GM21360 (cell line): ENCODE data around the gene PRSS33.

ENCODE experiments used
- ATAC-seq: cut with Tn5 transposase; IDR thresholded peaks from one replicate; pipeline ENCODE4 v1.9.1; 2021; ENCODE audit warnings: mild to moderate bottlenecking, moderate library complexity; ENCODE audit not compliant: unreplicated experiment

The PRSS33 gene, protein sequence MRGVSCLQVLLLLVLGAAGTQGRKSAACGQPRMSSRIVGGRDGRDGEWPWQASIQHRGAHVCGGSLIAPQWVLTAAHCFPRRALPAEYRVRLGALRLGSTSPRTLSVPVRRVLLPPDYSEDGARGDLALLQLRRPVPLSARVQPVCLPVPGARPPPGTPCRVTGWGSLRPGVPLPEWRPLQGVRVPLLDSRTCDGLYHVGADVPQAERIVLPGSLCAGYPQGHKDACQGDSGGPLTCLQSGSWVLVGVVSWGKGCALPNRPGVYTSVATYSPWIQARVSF

DNA sequence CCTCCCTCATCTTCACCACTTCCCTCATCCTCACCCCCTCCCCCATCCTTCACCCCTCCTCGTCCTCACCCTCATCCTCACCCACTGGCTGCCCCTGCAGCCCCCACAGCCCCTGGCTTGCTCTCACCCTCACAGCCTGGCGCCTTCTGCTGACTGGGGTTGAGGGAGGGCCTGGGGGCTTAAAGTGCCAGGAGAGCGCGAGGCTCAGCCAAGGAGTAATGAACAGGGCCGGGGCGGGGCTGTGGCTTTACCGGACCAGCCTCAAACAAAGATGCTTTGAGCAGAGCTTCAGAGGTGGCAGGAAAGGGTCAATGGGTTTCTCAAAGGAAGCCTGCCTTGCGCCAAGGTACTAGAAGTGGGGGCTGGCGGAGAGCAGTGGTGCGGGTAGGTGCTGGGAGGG lies at the start of gene PRSS33:
Gene PRSS33 (minus strand): TSS at position 155 of the 400 bp plus-strand sequence. CDS start 1,013 bp downstream, outside the sequence.
- ATAC-seq = no peak

DNA sequence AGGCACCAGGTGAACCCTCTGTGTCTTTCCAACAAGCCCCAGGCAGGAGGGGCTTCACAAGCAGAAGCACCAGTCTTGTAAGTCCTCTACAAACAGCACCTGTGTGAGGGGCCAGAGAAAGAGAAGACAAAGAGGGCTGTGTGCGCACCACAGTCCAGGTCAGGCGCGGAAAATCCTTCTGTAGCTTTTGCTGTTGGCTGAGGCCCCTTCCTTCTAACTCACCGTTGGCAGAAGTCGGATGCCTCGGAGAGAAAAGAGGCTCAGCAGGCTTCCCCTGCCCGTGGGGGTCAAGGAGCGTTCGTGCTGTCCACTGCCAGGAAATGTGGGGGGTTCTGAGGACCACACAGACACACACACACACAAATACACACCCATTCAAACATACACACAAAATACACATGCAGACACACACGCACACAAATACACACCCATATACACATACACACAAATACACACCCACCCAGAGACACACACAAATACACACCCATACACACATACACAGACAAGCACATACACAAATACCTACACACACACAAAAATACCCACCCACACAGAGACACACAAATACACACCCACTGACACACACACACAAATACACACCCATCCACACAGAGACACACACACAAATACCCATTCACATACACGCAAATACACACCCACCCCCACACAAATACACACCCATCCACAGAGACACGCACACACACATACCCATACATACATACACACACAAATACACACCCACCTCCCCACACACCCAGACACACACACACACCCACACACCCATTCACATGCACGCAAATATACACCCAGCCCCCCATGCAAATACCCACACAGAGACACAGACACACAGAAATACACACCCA lies 49.5 kb upstream of the PRSS33 start:
- no peak for ATAC-seq

DNA sequence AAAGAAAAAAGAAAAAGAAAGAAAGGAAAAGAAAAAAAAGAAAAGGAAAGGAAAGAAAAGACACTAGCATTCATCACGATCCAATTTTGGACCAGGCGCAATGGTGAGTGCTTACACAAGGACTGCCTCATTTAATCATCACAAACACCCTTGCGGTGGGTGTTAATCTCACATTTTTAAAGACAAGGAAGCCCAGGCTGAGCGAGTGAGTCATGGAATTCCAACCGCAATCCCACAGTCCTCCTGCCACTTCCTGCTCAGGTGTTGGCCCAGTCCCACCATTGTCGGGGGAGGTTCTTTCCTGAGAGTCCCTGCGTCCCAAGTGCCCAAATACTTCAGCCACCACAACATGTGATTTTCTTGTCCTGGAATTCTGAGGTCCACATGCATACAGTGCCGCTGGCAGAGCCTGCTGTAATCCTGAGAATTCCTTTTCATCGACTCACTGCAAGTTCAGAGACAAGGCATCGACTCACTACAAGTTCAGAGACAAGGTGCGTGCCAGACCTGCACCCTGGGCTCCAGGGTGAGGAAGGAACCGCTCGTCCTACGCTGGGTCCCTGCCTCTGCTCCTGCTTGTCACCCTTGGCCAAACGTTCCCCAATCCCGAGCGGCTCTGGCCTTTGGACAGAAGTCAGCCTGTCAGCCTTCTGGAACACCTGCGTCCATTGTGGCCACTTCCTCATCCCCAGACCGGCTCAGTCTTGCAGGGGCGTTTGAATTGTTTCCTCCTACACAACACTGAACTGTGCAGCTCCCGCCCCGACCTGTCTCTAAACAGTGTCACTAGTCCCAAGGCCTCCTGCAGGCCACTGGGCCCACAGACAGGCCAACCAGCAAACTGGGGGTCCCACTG lies 48.5 kb upstream of the PRSS33 start:
- ATAC-seq = no peak

DNA sequence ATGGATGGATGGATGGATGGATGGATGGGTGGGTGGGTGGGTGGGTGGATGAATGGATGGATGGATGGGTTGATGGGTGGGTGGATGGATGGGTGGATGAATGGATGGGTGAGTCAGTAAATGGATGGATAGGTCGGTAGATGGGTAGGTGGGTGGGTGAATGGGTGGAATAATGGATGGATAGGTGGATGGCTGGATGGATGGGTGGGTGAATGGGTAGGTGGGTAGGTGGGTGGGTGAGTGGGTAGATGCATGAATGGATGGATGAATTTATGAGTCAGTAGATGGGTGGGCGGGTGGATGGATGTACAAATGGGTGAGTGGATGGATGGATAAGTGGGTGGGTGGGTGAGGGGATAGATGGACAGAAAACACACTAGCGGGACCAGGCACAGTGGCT lies 47.6 kb upstream of the PRSS33 start:
- ATAC-seq = no peak

DNA sequence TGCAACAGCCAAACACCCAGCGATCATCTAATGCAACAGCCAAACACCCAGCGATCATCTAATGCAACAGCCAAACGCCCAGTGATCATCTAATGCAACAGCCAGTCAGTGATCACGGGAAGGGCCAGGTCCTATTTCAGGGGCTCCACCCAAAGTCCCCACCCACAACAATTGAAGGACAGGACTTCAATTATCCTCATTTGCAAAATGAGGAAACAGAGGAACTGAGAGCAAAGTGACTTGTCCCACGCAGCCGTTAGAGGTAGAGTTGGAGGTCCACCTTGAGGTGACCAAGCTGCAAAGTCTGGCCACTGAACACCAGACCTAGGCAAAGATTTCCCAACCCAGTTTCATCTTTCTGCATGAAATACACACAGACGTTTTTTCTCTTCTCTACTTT lies 46.4 kb upstream of the PRSS33 start:
- ATAC-seq = no peak

DNA sequence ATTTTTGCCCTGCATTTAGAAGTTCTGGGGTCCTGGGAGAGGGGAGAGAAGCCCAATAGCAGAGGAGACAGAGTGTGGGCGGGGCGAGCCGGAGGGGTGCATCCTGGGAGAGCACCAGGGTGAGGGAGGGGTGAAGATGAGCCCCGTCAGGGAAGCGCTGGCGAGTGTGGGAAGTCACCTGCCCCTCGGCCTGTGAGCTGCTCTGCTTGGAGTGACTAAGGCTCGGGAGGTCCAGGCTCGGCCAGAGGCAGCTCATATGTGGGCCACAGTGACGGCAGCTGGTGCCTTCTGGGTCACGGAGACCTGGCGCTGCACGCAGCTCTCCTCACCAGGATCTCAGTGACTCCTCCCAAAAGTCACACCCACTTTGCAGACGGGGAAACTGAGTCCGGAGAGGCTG lies 43.8 kb upstream of the PRSS33 start:
- no peak for ATAC-seq

DNA sequence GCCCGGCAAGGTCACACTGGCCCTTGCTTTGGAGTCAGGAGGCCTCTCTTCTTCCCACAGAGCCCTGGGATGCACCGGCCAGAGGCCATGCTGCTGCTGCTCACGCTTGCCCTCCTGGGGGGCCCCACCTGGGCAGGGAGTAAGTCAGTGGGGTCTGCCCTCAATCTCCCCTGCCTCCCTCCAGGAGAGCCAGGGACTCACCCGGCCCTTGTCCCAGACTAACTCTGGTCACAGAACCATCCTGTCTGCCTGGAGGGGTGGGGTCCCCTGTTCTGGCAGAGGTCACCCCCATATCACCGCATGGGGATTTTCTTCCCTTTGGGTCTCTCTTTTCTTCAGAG lies 43.0 kb upstream of the PRSS33 start:
- no peak for ATAC-seq

DNA sequence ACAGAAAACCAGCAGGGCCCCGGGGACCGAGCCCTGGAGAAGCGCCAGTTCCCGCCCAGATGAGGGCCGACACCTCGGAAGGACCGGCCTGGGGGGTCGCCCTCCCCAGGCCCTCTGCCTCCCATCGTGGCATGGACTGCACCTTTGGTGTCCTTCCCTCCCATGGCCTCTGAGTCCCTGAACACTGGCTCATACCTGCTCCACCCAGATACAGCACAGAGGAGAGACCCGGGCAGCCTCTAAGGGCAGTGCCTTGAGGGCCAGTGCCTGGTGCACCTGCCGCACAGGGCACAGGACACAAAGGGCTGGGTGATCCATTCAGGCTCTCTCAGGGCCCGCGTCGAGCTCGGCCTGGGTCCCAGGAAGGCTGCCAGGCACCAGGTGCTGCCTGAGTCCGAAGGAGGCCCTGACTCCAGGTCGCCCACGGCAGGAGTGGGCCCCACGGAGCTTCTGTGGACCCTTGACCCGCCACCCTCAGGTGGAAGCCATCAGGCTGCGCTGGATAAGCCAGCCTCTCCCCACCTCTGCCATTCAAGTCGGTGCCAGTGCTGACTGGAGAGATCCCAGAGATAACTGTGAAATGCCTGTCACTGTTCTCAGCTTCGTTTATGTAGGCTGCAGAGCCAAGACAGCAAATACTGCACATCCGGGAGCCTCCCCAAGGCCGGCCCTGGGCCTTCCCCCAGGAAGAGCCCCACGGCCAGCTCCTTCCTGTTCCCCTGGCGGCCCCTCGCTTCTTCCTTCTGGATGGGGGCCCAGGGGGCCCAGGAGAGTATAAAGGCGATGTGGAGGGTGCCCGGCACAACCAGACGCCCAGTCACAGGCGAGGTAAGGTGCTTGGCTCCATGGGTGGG lies 42.4 kb upstream of the PRSS33 start, which contains the start of gene ZG16B:
Gene ZG16B (plus strand): TSS at position 803 of the 854 bp plus-strand sequence. CDS start 139 bp downstream, outside the sequence.
- no peak for ATAC-seq

DNA sequence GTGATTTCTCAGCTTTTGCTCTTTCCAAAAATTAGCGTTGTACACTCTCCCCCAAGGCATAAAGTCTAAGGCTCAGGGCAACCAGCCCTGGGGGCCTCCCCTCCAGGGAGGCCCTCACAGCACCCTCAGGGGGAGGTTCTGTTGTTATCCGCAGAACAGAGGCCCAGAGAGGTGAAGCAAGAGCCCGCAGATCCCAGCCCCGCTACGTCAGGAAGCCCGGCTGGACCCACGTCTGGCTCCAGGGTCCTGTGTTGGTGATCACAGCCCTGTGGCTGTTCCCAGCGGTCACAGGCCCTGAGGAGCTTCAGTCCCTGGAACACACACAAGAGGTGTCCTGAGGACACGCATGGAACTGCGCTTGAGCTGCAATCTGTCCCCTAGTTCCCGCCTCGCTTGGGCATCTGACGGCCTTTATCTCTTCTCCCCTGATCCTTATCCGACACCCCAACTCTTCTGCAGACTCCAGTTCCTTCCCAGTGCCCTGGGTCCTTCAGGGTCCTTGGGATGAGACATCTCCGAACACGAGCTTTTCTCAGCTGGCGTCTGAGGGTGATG lies 41.6 kb upstream of the PRSS33 start:
- ATAC-seq = no peak

DNA sequence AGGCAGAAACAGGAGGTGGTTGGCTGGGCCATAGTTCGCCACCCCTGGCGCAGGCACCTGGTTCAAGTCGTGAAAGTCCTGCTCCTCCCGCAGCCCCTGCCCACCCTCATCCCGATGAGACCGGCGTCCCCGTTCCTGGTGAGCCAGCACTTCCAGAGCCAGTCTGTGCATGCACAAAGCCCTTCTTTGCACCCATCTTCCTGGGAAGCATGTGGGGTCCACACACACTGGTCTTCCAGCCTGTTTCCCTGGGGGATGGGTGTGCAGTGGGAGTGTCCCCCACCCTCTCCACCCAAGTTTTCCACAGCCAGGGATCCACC lies 41.1 kb upstream of the PRSS33 start:
- no peak for ATAC-seq

DNA sequence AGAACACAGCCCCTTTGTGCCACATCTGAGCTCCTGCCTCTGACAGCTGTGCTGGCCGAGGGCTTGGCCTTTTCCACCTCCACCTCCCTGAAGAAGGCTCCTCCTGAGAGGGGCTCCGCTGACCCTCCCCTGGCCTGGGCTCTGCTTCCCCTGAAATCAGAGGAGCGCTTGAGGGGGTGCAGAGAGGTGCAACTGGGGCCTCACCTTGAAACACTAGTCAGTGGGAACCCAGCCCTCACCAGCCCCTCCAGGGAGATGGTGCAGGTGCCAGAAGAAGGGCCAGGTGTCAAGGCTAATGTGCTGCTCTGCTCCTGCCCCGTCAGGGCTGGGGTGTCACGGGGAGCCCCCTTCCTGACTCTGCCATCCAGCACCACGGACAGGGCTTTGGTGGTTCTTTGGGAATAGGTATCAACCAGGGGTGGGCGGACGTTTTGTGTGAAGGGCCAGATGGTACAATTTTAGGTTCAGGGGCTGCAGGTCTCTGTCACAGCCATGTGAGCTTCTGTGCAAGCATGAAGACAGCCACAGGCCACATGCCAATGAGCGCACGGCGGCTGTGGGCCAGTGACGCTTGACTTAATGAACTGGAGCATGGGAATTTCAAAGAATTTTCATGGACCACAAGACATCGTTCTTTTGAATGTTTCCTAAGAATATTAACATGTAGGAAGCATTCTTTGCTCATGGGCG lies 40.6 kb upstream of the PRSS33 start:
- no peak for ATAC-seq

DNA sequence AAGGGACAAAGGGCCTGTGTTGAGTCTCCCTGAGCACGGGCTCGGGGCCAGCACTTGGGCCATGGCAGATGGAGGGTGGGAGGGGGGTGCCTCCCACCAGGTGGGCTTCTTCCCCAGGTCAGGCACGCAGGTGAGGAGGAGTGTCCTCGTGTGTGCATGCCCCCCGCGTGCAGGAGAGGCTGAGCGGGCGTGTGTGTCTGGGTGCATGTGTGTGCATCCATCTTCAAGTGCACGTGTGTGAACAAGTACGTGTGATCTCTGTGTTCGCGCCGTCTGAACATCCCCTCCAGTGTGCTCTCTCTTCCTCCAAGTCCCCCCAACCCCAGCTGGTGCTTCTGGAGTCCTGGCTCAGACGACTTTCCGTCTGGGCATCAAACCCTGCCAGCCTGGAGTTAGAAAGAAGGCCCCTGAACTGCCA lies 40.0 kb upstream of the PRSS33 start:
- no peak for ATAC-seq

DNA sequence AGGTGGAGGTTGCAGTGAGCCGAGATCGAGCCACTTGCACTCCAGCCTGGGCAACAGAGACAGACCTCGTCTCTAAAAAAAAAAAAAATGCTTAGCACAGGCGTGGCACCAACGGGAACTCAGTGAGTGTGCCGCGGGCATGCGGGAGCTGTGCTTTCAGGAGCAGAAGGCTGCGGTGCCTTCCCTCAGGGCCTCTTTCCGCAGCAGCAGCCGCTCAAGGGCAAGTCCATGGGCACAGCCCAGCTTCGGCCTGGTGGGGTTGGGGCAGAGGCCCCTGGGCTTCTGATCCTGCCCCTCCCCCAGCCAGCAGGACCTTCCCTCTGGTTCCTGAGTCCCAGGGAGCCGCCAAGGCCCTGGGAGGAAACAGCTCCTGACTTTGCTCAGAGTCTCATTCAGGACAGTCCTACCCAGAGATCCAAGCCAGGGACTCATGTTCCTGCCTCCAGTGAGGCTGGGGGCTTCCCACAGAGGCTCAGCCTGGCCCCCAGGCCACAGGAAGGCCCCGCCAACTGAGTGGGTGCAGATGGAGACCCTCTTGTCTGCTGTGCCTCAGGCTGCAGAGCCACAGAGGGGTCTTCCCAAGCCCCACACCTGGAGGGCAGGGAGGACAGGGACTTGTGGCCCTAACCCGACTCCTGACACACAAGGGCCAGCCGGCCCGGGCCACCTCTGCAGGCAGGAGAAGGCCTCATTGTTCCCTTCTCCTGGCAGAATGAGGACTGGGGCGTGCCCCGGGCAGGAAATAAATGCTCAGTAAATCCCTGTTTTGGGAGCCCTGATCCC lies 39.4 kb upstream of the PRSS33 start:
- no peak for ATAC-seq

DNA sequence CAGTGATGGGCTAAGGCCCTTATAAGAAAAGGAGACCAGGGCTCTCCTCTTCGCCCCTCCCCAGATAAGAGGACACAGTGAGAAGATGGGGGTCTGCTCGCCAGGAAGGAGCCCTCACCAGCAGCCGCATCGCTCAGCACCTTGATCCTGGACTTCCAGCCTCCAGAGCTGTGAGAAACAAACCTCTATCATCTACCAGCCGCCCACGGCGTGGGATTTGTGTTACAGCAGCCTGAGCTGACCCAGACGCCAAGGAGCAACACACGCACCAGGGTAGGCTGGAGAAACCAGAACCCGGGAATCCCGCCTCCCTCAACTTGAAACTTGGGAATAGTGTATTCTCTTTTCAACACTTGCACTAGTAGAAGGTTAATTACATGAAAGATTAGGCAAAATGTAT lies 38.5 kb upstream of the PRSS33 start:
- ATAC-seq = no peak

DNA sequence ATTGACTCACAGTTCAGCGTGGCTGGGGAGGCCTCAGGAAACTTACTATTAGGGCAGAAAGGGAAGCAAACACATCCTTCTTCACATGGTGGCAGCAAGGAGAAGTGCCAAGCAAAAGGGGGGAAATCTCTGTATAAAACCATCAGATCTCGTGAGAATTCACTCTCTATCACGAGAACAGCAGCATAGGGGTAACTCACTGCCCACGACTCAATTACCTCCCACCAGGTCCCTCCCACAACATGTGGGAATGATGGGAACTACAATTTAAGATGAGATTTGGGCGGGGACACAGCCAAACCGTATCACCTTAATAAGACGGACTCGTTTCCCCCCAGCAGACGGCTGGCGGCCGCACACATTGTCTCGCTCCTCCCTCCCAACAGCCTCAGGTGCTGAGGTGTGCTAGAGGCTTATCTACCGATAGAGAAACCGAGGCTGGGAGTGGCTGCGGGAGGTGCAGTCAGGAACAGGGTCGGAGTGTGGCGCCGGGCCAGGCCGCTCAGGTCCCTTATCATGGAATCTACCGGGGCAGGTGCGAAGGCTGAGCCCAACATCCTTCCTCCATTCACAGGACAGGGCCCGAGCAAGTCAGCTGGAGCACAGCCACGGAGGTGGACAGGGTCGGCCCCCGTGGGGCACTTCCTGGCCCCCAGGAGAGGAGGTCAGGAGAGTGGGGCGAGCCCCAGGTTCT lies 37.8 kb upstream of the PRSS33 start:
- no peak for ATAC-seq

DNA sequence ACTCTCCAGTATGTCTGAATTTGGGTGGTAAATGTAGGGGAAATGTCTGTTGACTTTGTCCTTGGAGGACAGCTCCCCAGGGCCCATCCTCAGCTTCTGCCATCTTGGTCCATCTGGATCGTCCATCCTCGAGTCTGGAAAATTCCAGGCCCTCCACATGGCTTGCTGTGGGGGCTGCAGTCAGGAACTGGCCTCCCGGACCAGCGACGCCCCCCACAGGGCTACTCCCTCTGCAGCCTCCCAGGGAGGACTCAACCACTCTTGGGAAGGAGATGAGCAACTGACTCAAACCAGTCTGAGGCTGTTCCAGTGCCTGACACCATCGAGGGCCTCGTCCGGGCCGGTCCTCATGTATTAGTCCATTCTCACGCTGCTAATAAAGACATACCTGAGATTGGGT lies 37.3 kb upstream of the PRSS33 start:
- ATAC-seq = no peak

DNA sequence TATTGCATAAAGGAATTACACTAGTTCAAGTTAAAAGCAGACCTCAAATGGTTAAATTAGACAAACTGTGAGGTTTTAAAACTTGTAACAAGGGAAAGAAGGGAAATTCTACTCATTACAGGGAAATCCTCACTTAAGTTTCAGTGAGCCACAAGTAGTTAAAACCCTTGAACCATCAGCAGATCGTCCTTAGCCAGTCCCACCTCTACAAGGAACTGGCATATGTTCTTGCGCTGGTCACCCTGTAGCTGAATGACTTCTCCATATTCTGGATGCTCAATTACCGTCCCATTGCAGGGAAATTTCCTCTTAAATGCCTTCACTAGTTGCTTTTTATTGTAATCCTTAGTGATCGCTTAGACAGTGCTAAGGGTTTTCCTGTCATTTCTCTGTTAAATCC lies 35.1 kb upstream of the PRSS33 start:
- ATAC-seq = no peak

DNA sequence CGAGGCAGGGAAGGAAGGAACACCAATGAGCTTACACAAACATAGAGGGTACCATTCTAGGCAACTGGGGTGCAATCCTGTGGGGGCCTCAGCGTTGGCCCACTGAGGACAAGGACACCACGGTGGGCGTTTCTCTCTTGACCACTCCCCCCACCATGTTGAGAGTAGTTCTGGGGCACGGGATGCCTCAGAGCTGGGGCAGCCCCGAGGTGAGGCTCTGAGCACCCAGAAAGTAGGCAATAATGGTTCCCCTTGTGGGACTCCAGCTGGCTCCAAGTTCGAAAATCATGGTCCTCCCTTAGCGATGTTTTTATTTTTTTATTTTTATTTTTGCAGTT lies 34.8 kb upstream of the PRSS33 start:
- ATAC-seq = no peak
